ENCODE data around the gene C11orf21.

The C11orf21 gene

DNA sequence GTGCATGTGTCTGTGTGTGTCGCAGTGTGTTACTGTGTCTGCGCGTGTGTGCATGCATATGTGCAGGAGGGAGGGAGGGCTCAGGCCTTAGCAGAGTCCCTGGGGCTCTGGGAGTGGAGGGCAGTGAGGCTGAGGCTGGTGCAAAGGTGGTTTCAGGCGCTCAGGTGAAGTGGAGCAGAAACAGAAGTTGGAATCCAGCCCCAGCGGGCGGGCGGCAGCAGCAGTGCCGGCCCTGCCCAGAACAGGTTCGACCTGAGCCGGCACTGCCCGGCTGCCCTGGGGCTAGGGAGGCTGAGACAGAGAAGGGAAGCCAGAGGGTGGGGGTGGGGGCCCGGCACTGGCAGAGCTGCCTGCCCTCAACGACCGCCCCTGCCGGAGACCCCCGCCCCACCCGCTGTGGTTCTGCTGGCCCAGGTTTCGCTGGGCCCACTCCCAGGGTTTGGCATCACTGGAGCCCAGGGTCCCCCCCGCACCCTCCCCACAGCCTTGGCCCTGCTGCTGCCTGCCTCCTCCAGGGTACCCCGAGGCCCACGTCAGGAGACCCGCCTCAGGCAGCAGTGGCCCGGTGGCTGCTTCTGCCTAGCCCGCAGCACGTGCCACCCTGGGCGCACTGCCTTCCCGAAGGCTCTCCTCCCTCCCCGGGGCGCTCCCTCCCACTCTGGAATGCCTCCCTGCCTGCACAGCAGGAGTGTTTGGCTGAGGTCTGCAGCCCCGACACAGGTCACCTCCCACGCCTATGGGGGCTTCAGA lies 44.6 kb downstream of the C11orf21 start:
- no peaks in the 10 kb centered on the region for H3K4me1 Mint-ChIP-seq
- no peaks in the 10 kb centered on the region for H3K27me3 Mint-ChIP-seq
- no peak overlapping the region for H3K27ac Mint-ChIP-seq
- no peaks in the 10 kb centered on the region for H3K36me3 Mint-ChIP-seq
- H3K4me3 Mint-ChIP-seq = no peak overlapping the region
- H3K9me3 Mint-ChIP-seq = no peaks in the 10 kb centered on the region

DNA sequence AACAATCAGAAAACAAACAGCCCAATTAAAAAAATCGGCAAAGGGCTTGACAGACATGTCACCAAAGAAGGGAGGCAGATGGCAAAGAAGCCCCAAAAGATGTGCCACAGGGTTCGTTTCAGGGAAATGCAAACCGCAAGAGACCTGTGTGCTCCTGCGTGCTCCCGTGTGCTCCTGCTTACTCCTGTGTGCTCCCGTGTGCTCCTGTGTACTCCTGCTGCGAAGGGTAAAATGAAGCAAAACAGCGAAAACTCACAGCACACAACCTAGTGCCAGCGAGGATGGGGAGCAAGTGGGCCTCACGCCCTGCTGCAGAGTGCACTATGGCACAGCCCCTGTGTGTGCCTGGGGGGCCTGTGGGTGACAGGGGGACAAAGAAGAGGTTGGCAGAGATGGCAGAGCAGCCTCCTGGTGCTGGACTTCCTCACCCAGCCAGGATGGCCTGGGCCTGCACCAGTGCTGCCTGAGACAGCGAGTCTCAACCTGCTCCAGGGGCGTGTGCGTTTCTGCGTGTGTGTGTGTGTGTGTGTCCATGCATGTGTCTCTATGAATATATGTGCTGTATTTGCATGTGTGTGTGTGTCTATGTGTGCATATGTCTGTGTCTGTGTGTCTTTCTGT lies 45.3 kb downstream of the C11orf21 start:
- Mint-ChIP-seq H3K27me3 (no peaks in the 10 kb centered on the region), H3K4me1 (no peaks in the 10 kb centered on the region), H3K4me3 (no peak overlapping the region), H3K9me3 (no peaks in the 10 kb centered on the region), H3K36me3 (no peaks in the 10 kb centered on the region), H3K27ac (no peak overlapping the region)

DNA sequence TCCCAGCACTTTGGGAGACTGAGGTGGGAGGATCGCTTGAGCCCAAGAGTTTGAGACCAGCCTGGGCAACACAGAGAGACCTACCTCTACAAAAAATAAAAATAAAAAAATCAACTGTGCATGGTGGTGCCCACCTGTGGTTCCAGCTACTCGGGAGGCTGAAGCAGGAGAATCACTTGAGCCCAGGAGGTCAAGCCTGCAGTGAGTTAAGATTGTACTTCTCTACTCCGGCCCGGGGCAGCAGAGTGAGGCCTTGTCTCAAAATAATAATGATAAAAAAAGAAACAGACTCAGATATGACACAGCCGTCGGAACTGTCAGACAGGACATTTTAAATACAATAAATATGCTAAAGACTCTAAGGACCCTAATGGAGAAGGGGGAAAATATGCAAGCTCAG lies 49.7 kb downstream of the C11orf21 start:
- H3K36me3 Mint-ChIP-seq = no peaks in the 10 kb centered on the region
- H3K27me3 Mint-ChIP-seq = no peaks in the 10 kb centered on the region
- no peak overlapping the region for H3K4me3 Mint-ChIP-seq
- no peaks in the 10 kb centered on the region for H3K4me1 Mint-ChIP-seq
- no peaks in the 10 kb centered on the region for H3K9me3 Mint-ChIP-seq
- H3K27ac Mint-ChIP-seq = no peak overlapping the region

DNA sequence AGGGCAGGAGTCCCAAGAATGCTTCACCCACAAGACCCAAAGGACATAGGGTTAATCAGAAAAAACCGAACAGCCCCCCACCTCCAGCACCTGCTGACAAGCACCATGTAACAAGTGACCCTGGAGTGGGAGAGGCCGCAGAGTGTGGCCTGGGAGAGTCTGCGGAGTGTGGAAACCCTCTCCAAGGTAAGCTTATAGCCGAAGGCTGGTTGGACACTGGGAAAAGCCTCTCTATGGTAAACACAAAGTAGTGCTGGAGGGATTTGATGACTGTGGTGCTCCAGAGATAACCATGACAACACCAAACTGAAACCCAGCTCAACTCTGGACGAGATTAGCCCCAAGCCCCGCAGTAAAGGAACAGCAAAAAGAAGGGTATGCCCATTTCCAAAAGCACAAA lies 50.6 kb downstream of the C11orf21 start:
- no peaks in the 10 kb centered on the region for H3K9me3 Mint-ChIP-seq
- no peaks in the 10 kb centered on the region for H3K36me3 Mint-ChIP-seq
- H3K27ac Mint-ChIP-seq = no peak overlapping the region
- H3K4me1 Mint-ChIP-seq = no peaks in the 10 kb centered on the region
- no peak overlapping the region for H3K4me3 Mint-ChIP-seq
- no peaks in the 10 kb centered on the region for H3K27me3 Mint-ChIP-seq

DNA sequence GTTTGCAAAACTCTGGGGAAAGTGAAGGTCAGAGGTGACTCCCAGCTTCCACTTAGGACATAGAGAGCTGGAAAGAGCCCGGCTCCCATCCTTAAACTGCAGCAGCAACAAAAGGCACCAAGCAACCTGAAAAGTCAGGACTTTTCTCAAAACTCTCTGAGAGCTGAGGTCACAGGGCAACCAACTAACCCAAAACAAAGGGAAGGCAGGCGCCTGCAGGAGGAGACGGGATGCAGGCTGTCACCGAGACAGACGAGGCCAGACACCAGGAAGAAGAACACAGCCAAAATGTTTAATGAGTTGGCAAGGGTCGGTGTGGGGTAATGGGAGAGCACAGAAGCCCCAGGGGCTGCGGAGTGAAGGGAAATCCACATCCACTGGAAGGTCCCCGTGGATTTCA lies 51.2 kb downstream of the C11orf21 start:
- Mint-ChIP-seq H3K9me3 (no peaks in the 10 kb centered on the region), H3K27ac (no peak overlapping the region), H3K4me1 (no peaks in the 10 kb centered on the region), H3K27me3 (no peaks in the 10 kb centered on the region), H3K4me3 (no peak overlapping the region), H3K36me3 (no peaks in the 10 kb centered on the region)

DNA sequence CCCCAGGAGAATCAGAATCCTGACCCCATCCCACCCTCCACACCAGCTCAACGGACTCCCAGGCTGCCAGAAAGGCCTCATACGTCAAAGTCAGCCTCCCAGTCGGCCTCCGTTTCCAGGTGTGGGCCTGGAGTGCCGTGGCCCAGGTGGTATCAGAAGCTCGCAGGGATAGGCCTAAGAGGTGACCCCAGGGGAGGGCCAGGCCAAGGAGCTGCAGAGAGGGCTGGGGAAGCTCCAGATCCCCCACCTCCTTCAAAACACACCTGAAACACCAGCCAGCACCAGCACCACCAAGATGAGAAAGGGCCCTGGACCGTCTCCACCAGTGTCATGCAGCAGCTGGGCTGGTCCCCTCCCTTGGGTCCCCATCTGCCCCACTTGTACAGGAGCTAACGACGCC lies 51.7 kb downstream of the C11orf21 start:
- H3K36me3 Mint-ChIP-seq = no peaks in the 10 kb centered on the region
- no peak overlapping the region for H3K27ac Mint-ChIP-seq
- no peaks in the 10 kb centered on the region for H3K4me1 Mint-ChIP-seq
- H3K4me3 Mint-ChIP-seq = no peak overlapping the region
- H3K9me3 Mint-ChIP-seq = no peaks in the 10 kb centered on the region
- no peaks in the 10 kb centered on the region for H3K27me3 Mint-ChIP-seq

DNA sequence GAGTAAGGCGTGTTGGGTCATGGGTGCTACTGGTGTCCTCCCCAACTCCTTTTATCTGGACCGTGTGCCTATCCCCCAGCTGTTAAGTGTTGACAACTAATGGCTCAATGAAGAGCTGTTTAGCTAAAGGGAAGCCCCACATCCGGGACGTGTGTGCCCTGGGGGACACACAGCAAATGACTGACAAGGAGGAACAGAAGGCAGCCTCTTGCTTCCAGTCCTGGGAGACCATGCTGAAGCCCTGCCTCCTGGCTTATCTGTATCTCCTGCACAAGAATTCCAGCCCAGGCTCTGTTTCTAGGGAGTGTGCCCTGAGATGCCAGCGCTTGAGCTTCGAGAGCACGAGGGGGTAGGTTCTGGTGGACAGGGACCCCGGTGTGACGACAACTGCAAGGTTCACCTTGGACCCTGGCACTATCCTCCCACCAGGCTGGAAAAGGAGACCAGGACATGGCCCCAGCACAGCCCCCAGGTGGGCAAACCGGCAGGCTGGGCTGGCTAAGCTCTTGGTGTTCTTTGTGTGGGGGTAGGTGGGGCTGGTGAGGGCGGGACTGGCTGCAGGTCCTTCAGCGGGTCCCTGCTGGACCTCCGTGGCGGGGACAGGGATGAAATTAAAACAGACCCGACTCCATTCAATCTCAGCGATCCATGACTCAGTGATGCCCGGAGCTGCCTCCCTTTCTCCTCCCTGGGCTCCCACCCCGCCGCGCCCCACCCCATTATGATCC lies 52.4 kb downstream of the C11orf21 start:
- no peaks in the 10 kb centered on the region for H3K36me3 Mint-ChIP-seq
- no peaks in the 10 kb centered on the region for H3K4me1 Mint-ChIP-seq
- no peaks in the 10 kb centered on the region for H3K9me3 Mint-ChIP-seq
- no peaks in the 10 kb centered on the region for H3K27me3 Mint-ChIP-seq
- H3K4me3 Mint-ChIP-seq = no peak overlapping the region
- H3K27ac Mint-ChIP-seq = no peak overlapping the region

DNA sequence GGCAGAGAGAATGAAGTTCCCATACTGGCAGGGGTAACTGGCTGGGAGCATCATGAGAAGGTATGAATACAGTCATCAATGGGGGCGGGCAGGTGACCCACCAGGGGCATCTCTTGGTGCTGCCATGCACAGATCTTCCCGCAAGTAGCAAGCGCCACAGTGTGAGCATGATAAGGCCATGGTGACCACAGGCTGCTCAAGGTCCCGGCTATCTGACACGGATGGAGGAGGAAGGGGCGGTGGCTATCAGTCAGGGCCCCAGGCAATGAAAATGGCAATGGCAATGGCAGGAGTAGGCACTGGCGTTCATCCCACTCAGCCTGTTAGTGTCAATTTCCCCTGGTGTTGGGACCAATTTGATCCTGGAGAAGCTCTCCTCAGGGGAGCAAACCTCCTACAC lies 53.0 kb downstream of the C11orf21 start:
- H3K27me3 Mint-ChIP-seq = no peaks in the 10 kb centered on the region
- H3K4me1 Mint-ChIP-seq = no peaks in the 10 kb centered on the region
- H3K27ac Mint-ChIP-seq = no peak overlapping the region
- H3K36me3 Mint-ChIP-seq = no peaks in the 10 kb centered on the region
- no peak overlapping the region for H3K4me3 Mint-ChIP-seq
- H3K9me3 Mint-ChIP-seq = no peaks in the 10 kb centered on the region

DNA sequence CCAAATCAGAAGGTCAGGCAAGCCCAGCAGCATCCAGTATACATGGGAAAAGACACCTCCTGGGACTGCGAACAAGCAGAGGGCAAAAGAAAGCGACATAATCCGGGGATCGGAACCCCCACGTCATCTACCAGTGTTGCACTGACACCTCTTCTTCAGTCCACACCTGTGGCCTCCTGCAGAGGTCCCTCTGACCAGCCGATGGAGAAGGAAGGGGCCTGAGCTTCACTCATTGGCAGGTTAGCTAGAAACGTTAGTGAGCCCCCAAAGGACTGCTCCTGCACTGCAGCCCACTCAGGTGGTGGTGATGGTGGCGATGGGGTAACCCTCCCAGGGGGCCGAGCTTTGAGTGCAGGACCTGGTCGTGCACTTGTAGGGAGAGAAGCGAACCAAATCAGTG lies 53.5 kb downstream of the C11orf21 start:
- no peaks in the 10 kb centered on the region for H3K36me3 Mint-ChIP-seq
- no peaks in the 10 kb centered on the region for H3K27me3 Mint-ChIP-seq
- H3K9me3 Mint-ChIP-seq = no peaks in the 10 kb centered on the region
- no peak overlapping the region for H3K4me3 Mint-ChIP-seq
- no peak overlapping the region for H3K27ac Mint-ChIP-seq
- H3K4me1 Mint-ChIP-seq = no peaks in the 10 kb centered on the region

DNA sequence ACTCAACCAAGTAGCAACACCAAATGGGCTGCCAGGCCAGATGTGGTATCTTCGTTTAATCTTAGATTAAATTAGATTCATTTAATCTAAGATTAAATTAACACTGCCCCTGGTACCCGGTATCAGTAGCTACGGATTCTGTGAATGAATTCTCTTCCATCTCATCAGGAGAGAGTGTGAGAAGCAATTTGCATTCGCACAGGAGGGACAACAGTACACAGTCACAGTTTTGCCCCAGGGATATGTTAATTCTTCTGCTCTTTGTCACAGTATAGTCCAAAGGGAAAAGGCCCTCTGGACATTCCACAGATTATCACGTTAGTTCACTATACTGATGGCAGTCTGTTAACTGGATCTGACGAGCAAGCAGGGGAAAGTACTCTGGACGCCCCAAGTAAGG lies 54.2 kb downstream of the C11orf21 start:
- no peaks in the 10 kb centered on the region for H3K36me3 Mint-ChIP-seq
- H3K9me3 Mint-ChIP-seq = no peaks in the 10 kb centered on the region
- no peaks in the 10 kb centered on the region for H3K27me3 Mint-ChIP-seq
- no peak overlapping the region for H3K27ac Mint-ChIP-seq
- no peak overlapping the region for H3K4me3 Mint-ChIP-seq
- no peaks in the 10 kb centered on the region for H3K4me1 Mint-ChIP-seq
